ENCODE measurements around the gene ERBB2. TPM values are rescaled to one million over a fixed set of nuclear protein-coding genes. Genes with fewer than 3 reads are reported as not detected.

ERBB2 gene
- total RNA-seq, 4 donors from 2014 or later, result 75.2 to 170 (median 86.5) TPM

- H3K27ac ChIP-seq, result no peak overlapping the region
- DNase-seq, result no peak
- H3K36me3 ChIP-seq, result no peaks in the 10 kb centered on the region
- intact Hi-C loops (cut with DNase I), result no loop called here
- TF ChIP-seq POLR2A (IDR thresholded peaks at IDR 0.05), result no peak
- TF ChIP-seq, protein P1, sequence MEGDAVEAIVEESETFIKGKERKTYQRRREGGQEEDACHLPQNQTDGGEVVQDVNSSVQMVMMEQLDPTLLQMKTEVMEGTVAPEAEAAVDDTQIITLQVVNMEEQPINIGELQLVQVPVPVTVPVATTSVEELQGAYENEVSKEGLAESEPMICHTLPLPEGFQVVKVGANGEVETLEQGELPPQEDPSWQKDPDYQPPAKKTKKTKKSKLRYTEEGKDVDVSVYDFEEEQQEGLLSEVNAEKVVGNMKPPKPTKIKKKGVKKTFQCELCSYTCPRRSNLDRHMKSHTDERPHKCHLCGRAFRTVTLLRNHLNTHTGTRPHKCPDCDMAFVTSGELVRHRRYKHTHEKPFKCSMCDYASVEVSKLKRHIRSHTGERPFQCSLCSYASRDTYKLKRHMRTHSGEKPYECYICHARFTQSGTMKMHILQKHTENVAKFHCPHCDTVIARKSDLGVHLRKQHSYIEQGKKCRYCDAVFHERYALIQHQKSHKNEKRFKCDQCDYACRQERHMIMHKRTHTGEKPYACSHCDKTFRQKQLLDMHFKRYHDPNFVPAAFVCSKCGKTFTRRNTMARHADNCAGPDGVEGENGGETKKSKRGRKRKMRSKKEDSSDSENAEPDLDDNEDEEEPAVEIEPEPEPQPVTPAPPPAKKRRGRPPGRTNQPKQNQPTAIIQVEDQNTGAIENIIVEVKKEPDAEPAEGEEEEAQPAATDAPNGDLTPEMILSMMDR (IDR thresholded peaks at IDR 0.05), result no peak
- peaks cover 32 to 78% (median 44%) of the 10 kb centered on the region in 3 donors for H3K4me1 ChIP-seq
- H3K27me3 ChIP-seq, result peaks cover 0 to 66% (median 3%) of the 10 kb centered on the region in 4 donors
- 93 to 94% methylated on average over 8 of the region's 23 CpGs for WGBS, 2 donors
- H3K9me3 ChIP-seq, result no peaks in the 10 kb centered on the region
- no peak overlapping the region for H3K4me3 ChIP-seq
Measured at GRCh38 chr17:39669897-39670735, 29.7 kb upstream of the ERBB2 start.

DNA sequence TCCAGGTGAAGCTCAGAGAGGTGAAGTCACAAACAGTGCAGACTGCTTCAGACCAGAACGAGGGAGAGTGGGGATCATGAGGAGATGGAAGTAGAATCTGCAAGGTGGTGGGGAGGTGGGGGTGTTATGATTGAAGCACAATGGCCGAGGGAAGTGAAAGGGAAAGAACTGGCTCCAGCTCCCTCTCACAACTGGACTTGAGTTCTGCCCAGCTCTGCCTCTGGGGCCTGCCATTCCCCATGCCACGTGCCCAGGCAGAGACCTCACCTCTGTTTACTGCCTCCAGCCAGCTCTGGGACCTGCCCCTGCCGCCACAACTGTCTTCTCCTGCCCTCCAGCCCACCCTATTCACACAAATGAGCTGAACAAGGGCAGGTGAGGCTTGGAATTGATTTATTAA, 29.1 kb upstream of the ERBB2 start:
- DNase-seq, result no peak
- intact Hi-C loops (cut with DNase I), result no loop called here
- TF ChIP-seq POLR2A (IDR thresholded peaks at IDR 0.05), result no peak
- TF ChIP-seq, protein P1 (IDR thresholded peaks at IDR 0.05), result no peak
- Histone ChIP-seq H3K36me3 (no peaks in the 10 kb centered on the region), H3K27ac (no peak overlapping the region), H3K9me3 (no peaks in the 10 kb centered on the region), H3K4me3 (no peak overlapping the region), H3K4me1 (peaks cover 38 to 78% (median 50%) of the 10 kb centered on the region in 3 donors), H3K27me3 (peaks cover 0 to 60% (median 3%) of the 10 kb centered on the region in 4 donors)
- 36 to 37% methylated on average over 2 to 3 of the region's 4 CpGs for WGBS, 2 donors

GRCh38 chr17:39671651-39672521, 28.0 kb upstream of the ERBB2 start:
- H3K27me3 ChIP-seq, result peaks cover 0 to 48% (median 3%) of the 10 kb centered on the region in 4 donors
- H3K4me3 ChIP-seq, result no peak overlapping the region
- H3K9me3 ChIP-seq, result no peaks in the 10 kb centered on the region
- TF ChIP-seq, protein P1 (IDR thresholded peaks at IDR 0.05), result peak; percentile 30 to 63 (median 46)
- TF ChIP-seq POLR2A (IDR thresholded peaks at IDR 0.05), result no peak
- peaks cover 42 to 78% (median 56%) of the 10 kb centered on the region in 3 donors for H3K4me1 ChIP-seq
- no peak for DNase-seq
- 47 to 49% methylated on average over 9 to 12 of the region's 19 CpGs for WGBS, 2 donors
- intact Hi-C loops (cut with DNase I), result no loop called here
- peak overlapping the region in 3 of 4 donors; percentile 41 to 69 (median 63) for H3K27ac ChIP-seq
- peaks cover 0 to 7% (median 0%) of the 10 kb centered on the region in 3 donors for H3K36me3 ChIP-seq

DNA sequence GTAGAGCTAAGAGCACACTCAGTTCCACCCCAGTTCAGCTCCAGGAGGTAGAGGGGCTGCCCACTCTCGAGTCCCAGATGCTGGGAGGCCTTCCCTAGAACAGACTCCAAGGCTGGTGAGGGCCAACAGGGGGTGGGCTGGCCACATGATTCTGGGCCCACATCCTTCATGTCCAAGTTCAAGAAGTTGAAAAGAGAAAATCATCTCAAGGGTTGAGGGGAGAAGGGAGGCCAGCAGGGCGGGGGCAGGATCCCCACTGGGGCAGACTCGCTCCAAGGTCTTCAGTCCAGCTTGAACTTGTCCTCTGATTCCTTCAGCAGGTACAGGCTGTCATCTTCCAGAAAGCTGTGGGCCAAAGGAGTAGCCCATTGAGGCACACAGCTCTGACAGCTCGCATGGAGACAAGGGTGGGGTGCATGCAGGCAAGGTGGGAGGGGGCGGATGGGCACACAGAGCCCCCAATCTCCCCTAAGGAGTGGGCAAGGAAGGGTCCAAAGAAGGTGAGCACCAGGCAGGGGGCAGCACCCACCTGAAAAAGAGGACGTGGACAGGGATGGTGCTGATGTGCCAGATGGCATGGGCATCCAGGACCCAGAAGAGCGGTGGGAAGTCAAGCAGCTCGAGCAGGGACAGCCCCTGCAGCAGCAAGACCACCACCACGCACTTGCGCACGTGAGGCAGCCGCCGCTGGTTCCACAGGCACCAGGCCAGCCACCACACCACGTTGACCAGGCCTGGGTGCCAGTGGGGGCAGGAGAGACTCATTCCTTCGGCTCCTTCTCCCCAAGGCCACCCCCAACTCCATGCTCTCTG, 27.1 kb upstream of the ERBB2 start:
- Histone ChIP-seq H3K27me3 (peaks cover 0 to 40% (median 3%) of the 10 kb centered on the region in 4 donors), H3K9me3 (no peaks in the 10 kb centered on the region), H3K27ac (peak overlapping the region in 3 of 4 donors; percentile 41 to 69 (median 63)), H3K36me3 (peaks cover 0 to 15% (median 0%) of the 10 kb centered on the region in 3 donors), H3K4me3 (no peak overlapping the region), H3K4me1 (peaks cover 33 to 78% (median 48%) of the 10 kb centered on the region in 3 donors)
- 73 to 83% methylated on average over 6 to 13 of the region's 15 CpGs for WGBS, 2 donors
- DNase-seq, result no peak
- TF ChIP-seq POLR2A (IDR thresholded peaks at IDR 0.05), result no peak
- TF ChIP-seq, protein P1 (IDR thresholded peaks at IDR 0.05), result no peak
- intact Hi-C loops (cut with DNase I), result no loop called here
